HepG2 (cell line): ENCODE data around the gene SMG5. TPM values are rescaled to one million over a fixed set of nuclear protein-coding genes. Genes with fewer than 3 reads are reported as not detected.

Experiments
- HMGA1 ChIP-seq: sonication (generic); formaldehyde crosslinking; conservative IDR thresholded peaks from 2 replicates; pipeline ENCODE4 v1.4.0; 2020; ENCODE audit warnings: missing genetic modification reagents
- HMGXB3 ChIP-seq: sonication (generic); formaldehyde crosslinking; IDR thresholded peaks from 2 replicates; pipeline ENCODE4 v1.4.0; 2020; ENCODE audit warnings: missing genetic modification reagents, borderline replicate concordance
- KAT7 ChIP-seq: IDR thresholded peaks from 2 replicates; pipeline ENCODE4 v1.6.1; 2018; ENCODE audit warnings: borderline replicate concordance, missing compliant biosample characterization
- MXI1 ChIP-seq: IDR thresholded peaks from 3 replicates; pipeline ENCODE4 v1.6.1; 2012; ENCODE audit warnings: low read depth, low read length, inconsistent platforms, borderline replicate concordance
- ONECUT2 ChIP-seq: sonication (generic); formaldehyde crosslinking; IDR thresholded peaks from 2 replicates; pipeline ENCODE4 v1.4.0; 2020; ENCODE audit warnings: missing genetic modification reagents
- PAX8 ChIP-seq: sonication (generic); formaldehyde crosslinking; IDR thresholded peaks from 2 replicates; pipeline ENCODE4 v1.8.0; 2022; ENCODE audit warnings: mild to moderate bottlenecking, missing genetic modification reagents, borderline replicate concordance
- RBM39 ChIP-seq: fragments of 200-400 bp; formaldehyde crosslinking; IDR thresholded peaks from one replicate; pipeline ENCODE4 v1.6.1; 2018; ENCODE audit warnings: antibody characterized with exemption, mild to moderate bottlenecking, low read depth, low read length; ENCODE audit not compliant: poor library complexity, severe bottlenecking
- SIN3B ChIP-seq: fragments of 150-350 bp; IDR thresholded peaks from 2 replicates; pipeline ENCODE4 v1.6.1; 2014; ENCODE audit warnings: low read length
- SP1 ChIP-seq, 2 experiments: fragments of 450-650 bp in 1 of 2; sonication (generic) in 1 of 2; formaldehyde crosslinking in 1 of 2; IDR thresholded peaks; 2 replicates each; pipeline versions ENCODE4 v1.4.0 to v1.6.1; 2016 to 2020; ENCODE audit warnings: missing genetic modification reagents in 1 of 2
- TCF12 ChIP-seq, 2 experiments: fragments of 450-650 bp in 1 of 2; sonication (generic) in 1 of 2; formaldehyde crosslinking in 1 of 2; IDR thresholded peaks; 2 replicates each; pipeline versions ENCODE4 v1.6.1 to v1.8.0; 2017 to 2022; ENCODE audit warnings: antibody characterized with exemption in 1 of 2, mild to moderate bottlenecking in 1 of 2, missing genetic modification reagents in 1 of 2, moderate library complexity in 1 of 2
- ZNF331 ChIP-seq: sonication (generic); formaldehyde crosslinking; IDR thresholded peaks from 2 replicates; pipeline ENCODE4 v1.4.0; 2020; ENCODE audit warnings: missing genetic modification reagents
- ZNF33B ChIP-seq: sonication (generic); formaldehyde crosslinking; IDR thresholded peaks from 2 replicates; pipeline ENCODE4 v1.5.1; 2020; ENCODE audit warnings: mild to moderate bottlenecking, missing genetic modification reagents
- ZNF75D ChIP-seq: sonication (generic); formaldehyde crosslinking; IDR thresholded peaks from 2 replicates; pipeline ENCODE4 v1.8.1; 2023; ENCODE audit warnings: missing genetic modification reagents, mild to moderate bottlenecking, borderline replicate concordance
- ZSCAN9 ChIP-seq: IDR thresholded peaks from 2 replicates; pipeline ENCODE4 v1.6.1; 2016; ENCODE audit warnings: borderline replicate concordance
- polyA plus RNA-seq, 8 experiments: library from polyadenylated mRNA; depleted of rRNA in 3 of 8; stranded (reverse) in 7 of 8; unstranded in 1 of 8; fragments of >200 nt; fragmentation: Illumina TruSeq in 4 of 8; extraction: Trizol in 4 of 8; gene quantifications; 2 replicates each; pipeline versions ENCODE4 v1.2.1 to v1.2.3, GENCODE V29; 2011 to 2016; ENCODE audit warnings: low read depth in 4 of 8, missing spikeins in 1 of 8, mixed read lengths in 1 of 8; ENCODE audit not compliant: insufficient read depth in 1 of 8
- total RNA-seq, 5 experiments: library from RNA; depleted of rRNA; stranded (reverse); fragments of >200 nt; fragmentation: Illumina TruSeq; extraction: Trizol; gene quantifications; 2 replicates each; pipeline ENCODE4 v1.2.3, GENCODE V29; 2016; ENCODE audit warnings: low read depth in 1 of 5
- TF ChIP-seq, protein P1 (sequence below): sonication (generic); formaldehyde crosslinking; IDR thresholded peaks from 2 replicates; pipeline ENCODE4 v1.4.0; 2020; ENCODE audit warnings: missing genetic modification reagents
- TF ChIP-seq, protein P2 (sequence below): sonication (generic); formaldehyde crosslinking; IDR thresholded peaks from 2 replicates; pipeline ENCODE4 v1.5.0; 2020; ENCODE audit warnings: missing genetic modification reagents, mild to moderate bottlenecking, borderline replicate concordance
- TF ChIP-seq, protein P3 (sequence below): sonication (generic); formaldehyde crosslinking; IDR thresholded peaks from 2 replicates; pipeline ENCODE4 v1.4.0; 2020; ENCODE audit warnings: missing genetic modification reagents, borderline replicate concordance
- TF ChIP-seq, protein P4 (sequence below): sonication (generic); formaldehyde crosslinking; IDR thresholded peaks from 2 replicates; pipeline ENCODE4 v1.4.0; 2020; ENCODE audit warnings: mild to moderate bottlenecking, missing genetic modification reagents

SMG5 gene
- total and polyA plus RNA-seq, 2 of the 13 experiments (the other 11 are each of a cell fraction or from before 2014, with no cell fraction given) = 50.5 to 84.0 TPM

DNA sequence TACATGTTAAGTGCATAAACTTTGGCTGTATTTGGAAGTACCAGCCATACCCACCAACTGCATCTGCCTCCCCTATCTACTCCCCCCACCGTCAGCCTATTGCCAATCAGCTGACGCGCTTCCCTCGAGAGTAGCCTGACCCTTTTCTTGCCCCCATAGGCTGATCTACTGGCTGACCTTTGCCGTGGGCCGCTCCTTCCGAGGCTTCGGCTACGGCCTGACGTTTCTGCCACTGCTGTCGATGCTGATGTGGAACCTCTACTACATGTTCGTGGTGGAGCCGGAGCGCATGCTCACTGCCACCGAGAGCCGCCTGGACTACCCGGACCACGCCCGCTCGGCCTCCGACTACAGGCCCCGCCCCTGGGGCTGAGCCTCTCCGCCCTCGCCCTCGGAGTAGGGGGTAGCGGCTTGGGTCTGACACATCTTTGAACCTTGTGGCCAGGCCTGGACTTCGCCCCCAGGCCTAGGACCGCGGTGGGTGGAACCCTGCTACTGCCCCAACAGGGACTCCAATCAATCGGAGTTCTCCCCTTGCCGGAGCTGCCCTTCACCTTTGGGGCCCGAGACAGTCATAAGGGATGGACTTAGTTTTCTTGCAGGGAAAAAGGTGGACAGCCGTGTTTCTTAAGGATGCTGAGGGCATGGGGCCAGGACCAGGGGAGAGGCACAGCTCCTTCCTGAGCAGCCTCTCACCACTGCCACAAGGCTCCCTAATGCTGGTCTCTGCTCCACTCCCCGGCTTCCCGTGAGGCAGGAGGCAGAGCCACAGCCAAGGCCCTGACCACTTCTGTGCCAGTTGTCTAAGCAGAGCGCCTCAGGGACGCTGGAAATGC lies 8.8 kb upstream of the SMG5 start (continued):
- TF ChIP-seq ZNF331 = no peak
- peak; percentile 59; the same call in 1 of the 2 replicates for TF ChIP-seq HMGXB3 (CRISPR knock-in tag)
- TF ChIP-seq, protein P1, sequence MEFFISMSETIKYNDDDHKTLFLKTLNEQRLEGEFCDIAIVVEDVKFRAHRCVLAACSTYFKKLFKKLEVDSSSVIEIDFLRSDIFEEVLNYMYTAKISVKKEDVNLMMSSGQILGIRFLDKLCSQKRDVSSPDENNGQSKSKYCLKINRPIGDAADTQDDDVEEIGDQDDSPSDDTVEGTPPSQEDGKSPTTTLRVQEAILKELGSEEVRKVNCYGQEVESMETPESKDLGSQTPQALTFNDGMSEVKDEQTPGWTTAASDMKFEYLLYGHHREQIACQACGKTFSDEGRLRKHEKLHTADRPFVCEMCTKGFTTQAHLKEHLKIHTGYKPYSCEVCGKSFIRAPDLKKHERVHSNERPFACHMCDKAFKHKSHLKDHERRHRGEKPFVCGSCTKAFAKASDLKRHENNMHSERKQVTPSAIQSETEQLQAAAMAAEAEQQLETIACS = no peak
- TF ChIP-seq, protein P2, sequence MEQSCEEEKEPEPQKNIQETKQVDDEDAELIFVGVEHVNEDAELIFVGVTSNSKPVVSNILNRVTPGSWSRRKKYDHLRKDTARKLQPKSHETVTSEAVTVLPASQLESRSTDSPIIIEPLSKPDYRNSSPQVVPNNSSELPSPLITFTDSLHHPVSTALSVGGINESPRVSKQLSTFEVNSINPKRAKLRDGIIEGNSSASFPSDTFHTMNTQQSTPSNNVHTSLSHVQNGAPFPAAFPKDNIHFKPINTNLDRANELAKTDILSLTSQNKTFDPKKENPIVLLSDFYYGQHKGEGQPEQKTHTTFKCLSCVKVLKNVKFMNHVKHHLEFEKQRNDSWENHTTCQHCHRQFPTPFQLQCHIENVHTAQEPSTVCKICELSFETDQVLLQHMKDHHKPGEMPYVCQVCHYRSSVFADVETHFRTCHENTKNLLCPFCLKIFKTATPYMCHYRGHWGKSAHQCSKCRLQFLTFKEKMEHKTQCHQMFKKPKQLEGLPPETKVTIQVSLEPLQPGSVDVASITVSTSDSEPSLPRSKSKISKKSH (CRISPR knock-in tag) = peak; percentile 63; the same call in 1 of the 2 replicates
- TF ChIP-seq HMGA1 (CRISPR knock-in tag) = no peak
- TF ChIP-seq, protein P3, sequence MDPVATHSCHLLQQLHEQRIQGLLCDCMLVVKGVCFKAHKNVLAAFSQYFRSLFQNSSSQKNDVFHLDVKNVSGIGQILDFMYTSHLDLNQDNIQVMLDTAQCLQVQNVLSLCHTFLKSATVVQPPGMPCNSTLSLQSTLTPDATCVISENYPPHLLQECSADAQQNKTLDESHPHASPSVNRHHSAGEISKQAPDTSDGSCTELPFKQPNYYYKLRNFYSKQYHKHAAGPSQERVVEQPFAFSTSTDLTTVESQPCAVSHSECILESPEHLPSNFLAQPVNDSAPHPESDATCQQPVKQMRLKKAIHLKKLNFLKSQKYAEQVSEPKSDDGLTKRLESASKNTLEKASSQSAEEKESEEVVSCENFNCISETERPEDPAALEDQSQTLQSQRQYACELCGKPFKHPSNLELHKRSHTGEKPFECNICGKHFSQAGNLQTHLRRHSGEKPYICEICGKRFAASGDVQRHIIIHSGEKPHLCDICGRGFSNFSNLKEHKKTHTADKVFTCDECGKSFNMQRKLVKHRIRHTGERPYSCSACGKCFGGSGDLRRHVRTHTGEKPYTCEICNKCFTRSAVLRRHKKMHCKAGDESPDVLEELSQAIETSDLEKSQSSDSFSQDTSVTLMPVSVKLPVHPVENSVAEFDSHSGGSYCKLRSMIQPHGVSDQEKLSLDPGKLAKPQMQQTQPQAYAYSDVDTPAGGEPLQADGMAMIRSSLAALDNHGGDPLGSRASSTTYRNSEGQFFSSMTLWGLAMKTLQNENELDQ (CRISPR knock-in tag) = no peak
- TF ChIP-seq SIN3B = no peak
- no peak for TF ChIP-seq PAX8 (CRISPR knock-in tag)
- TF ChIP-seq, protein P4, sequence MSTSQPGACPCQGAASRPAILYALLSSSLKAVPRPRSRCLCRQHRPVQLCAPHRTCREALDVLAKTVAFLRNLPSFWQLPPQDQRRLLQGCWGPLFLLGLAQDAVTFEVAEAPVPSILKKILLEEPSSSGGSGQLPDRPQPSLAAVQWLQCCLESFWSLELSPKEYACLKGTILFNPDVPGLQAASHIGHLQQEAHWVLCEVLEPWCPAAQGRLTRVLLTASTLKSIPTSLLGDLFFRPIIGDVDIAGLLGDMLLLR (CRISPR knock-in tag) = no peak
- TF ChIP-seq RBM39 = no peak
- no peak for TF ChIP-seq ZNF33B (CRISPR knock-in tag)
- no peak for TF ChIP-seq ZSCAN9 (CRISPR knock-in tag)
- TF ChIP-seq ONECUT2 (CRISPR knock-in tag) = 0 out of 2 replicates have a peak, but pooled peaks have one; percentile 54
- TF ChIP-seq SP1 (IDR thresholded peaks at IDR 0.05) = no peak
- TF ChIP-seq SP1 (CRISPR knock-in tag; IDR thresholded peaks at IDR 0.05) = no peak
- no peak for TF ChIP-seq KAT7 (CRISPR knock-in tag)
- no peak for TF ChIP-seq ZNF75D (CRISPR knock-in tag)
- TF ChIP-seq TCF12 (IDR thresholded peaks at IDR 0.05) = no peak
- TF ChIP-seq TCF12 (CRISPR knock-in tag; IDR thresholded peaks at IDR 0.05) = no peak
- peak; percentile 82; the same call in 1 of the 3 replicates for TF ChIP-seq MXI1
